GM23338 (cell line): ENCODE results near the gene MVB12B. TPM values are rescaled to one million over a fixed set of nuclear protein-coding genes. Genes with fewer than 3 reads are reported as not detected.

Experiments used
- ATAC-seq: fragments of 200-7000 bp; cut with Tn5 transposase; 3 replicates; pipeline ENCODE4 v1.9.1; 2020
- DNase-seq: peaks from one replicate; pipeline ENCODE4 v3.0.0-alpha.2; 2015; ENCODE audit warnings: low spot score
- H2AFZ ChIP-seq: fragments of 200-600 bp; sonication (generic); 2 replicates; pipeline ENCODE4 v1.8.0; 2016; ENCODE audit warnings: antibody characterized with exemption, mild to moderate bottlenecking, moderate library complexity
- H3F3A ChIP-seq: fragments of 200-600 bp; sonication (generic); replicated peaks from 2 replicates; pipeline ENCODE4 v1.8.0; 2017; ENCODE audit warnings: antibody characterized with exemption, mixed run types, low read depth
- H3K27ac ChIP-seq: fragments of 200-600 bp; sonication (generic); 2 replicates; pipeline ENCODE4 v1.6.1; 2016; ENCODE audit warnings: low read depth
- H3K27me3 ChIP-seq: fragments of 200-600 bp; sonication (generic); 2 replicates; pipeline ENCODE4 v1.8.0; 2016; ENCODE audit warnings: mild to moderate bottlenecking, mixed run types, moderate library complexity; ENCODE audit not compliant: insufficient read depth
- H3K36me3 ChIP-seq: fragments of 200-600 bp; sonication (generic); 2 replicates; pipeline ENCODE4 v1.8.0; 2016; ENCODE audit warnings: mild to moderate bottlenecking; ENCODE audit not compliant: insufficient read depth
- H3K4me1 ChIP-seq: fragments of 200-600 bp; sonication (generic); 2 replicates; pipeline ENCODE4 v1.8.0; 2016; ENCODE audit warnings: mild to moderate bottlenecking, moderate library complexity; ENCODE audit not compliant: insufficient read depth
- H3K4me2 ChIP-seq: fragments of 200-600 bp; sonication (generic); 2 replicates; pipeline ENCODE4 v1.7.1; 2017; ENCODE audit warnings: mixed run types
- H3K4me3 ChIP-seq: fragments of 200-600 bp; sonication (generic); 2 replicates; pipeline ENCODE4 v1.6.1; 2016; ENCODE audit warnings: mixed run types
- H3K79me2 ChIP-seq: fragments of 200-600 bp; sonication (generic); replicated peaks from 2 replicates; pipeline ENCODE4 v1.8.0; 2017; ENCODE audit warnings: mild to moderate bottlenecking; ENCODE audit not compliant: insufficient read depth
- H3K9me2 ChIP-seq: fragments of 200-600 bp; sonication (generic); 2 replicates; pipeline ENCODE4 v1.8.0; 2017; ENCODE audit not compliant: insufficient read depth
- H4K20me1 ChIP-seq: fragments of 200-600 bp; sonication (generic); replicated peaks from 2 replicates; pipeline ENCODE4 v1.8.0; 2017; ENCODE audit warnings: mild to moderate bottlenecking; ENCODE audit not compliant: insufficient read depth
- H3K27ac Mint-ChIP-seq: 2 replicates; pipeline ENCODE4 v1.8.0; 2020; ENCODE audit warnings: inconsistent platforms, mild to moderate bottlenecking, moderate library complexity, mixed read lengths
- H3K27me3 Mint-ChIP-seq: 3 replicates; pipeline ENCODE4 v1.8.0; 2022; ENCODE audit warnings: low read depth, mild to moderate bottlenecking, moderate library complexity, mixed read lengths, inconsistent platforms; ENCODE audit not compliant: insufficient read depth, poor library complexity
- H3K36me3 Mint-ChIP-seq: 3 replicates; pipeline ENCODE4 v1.8.0; 2021; ENCODE audit warnings: low read depth, mild to moderate bottlenecking, inconsistent platforms, moderate library complexity, mixed read lengths
- H3K4me1 Mint-ChIP-seq: 3 replicates; pipeline ENCODE4 v1.8.0; 2020; ENCODE audit warnings: mild to moderate bottlenecking, inconsistent platforms, mixed read lengths
- H3K4me3 Mint-ChIP-seq: 3 replicates; pipeline ENCODE4 v1.8.0; 2021; ENCODE audit warnings: moderate library complexity, mild to moderate bottlenecking, inconsistent platforms, mixed read lengths
- H3K9me3 Mint-ChIP-seq: 3 replicates; pipeline ENCODE4 v1.8.0; 2020; ENCODE audit warnings: moderate library complexity, mild to moderate bottlenecking, inconsistent platforms, mixed read lengths
- CREB1 ChIP-seq: fragments of 250-450 bp; sonication (Bioruptor Pico); IDR thresholded peaks from 2 replicates; pipeline ENCODE4 v1.5.0; 2020; ENCODE audit warnings: low read depth, mild to moderate bottlenecking, moderate library complexity
- CTCF ChIP-seq, 2 experiments: fragments of 200-600 bp in 1 of 2; sonication (generic) in 1 of 2; conservative IDR thresholded peaks; 2 replicates each; pipeline versions ENCODE4 v1.5.1 to v1.6.1; 2016 to 2017; ENCODE audit warnings: antibody characterized with exemption in 2 of 2, low read depth in 2 of 2, mild to moderate bottlenecking in 2 of 2, moderate library complexity in 1 of 2
- ETS1 ChIP-seq: IDR thresholded peaks from 2 replicates; pipeline ENCODE4 v1.6.1; 2016; ENCODE audit warnings: antibody characterized with exemption
- EZH2 ChIP-seq: fragments of 200-600 bp; sonication (generic); IDR thresholded peaks from one replicate; pipeline ENCODE4 v1.8.0; 2017; ENCODE audit warnings: antibody characterized with exemption, mild to moderate bottlenecking, low read depth; ENCODE audit not compliant: unreplicated experiment
- EZH2phosphoT487 ChIP-seq: fragments of 200-600 bp; sonication (generic); IDR thresholded peaks from one replicate; pipeline ENCODE4 v1.8.1; 2018; ENCODE audit warnings: antibody characterized with exemption; ENCODE audit not compliant: unreplicated experiment
- JUNB ChIP-seq: IDR thresholded peaks from one replicate; pipeline ENCODE4 v1.6.1; 2016; ENCODE audit warnings: antibody characterized with exemption; ENCODE audit not compliant: unreplicated experiment
- NANOG ChIP-seq: IDR thresholded peaks from 2 replicates; pipeline ENCODE4 v1.6.1; 2016; ENCODE audit warnings: antibody characterized with exemption, borderline replicate concordance
- POLR2AphosphoS5 ChIP-seq: IDR thresholded peaks from 2 replicates; pipeline ENCODE4 v1.6.1; 2016; ENCODE audit warnings: antibody characterized with exemption, low read depth
- REST ChIP-seq: IDR thresholded peaks from one replicate; pipeline ENCODE4 v1.6.1; 2018; ENCODE audit warnings: antibody characterized with exemption; ENCODE audit not compliant: unreplicated experiment
- STAT1 ChIP-seq: IDR thresholded peaks from one replicate; pipeline ENCODE4 v1.6.1; 2016; ENCODE audit warnings: antibody characterized with exemption; ENCODE audit not compliant: unreplicated experiment
- ZNF114 ChIP-seq: fragments of 250-450 bp; sonication (Bioruptor Pico); IDR thresholded peaks from 2 replicates; pipeline ENCODE4 v1.5.0; 2020; ENCODE audit warnings: mild to moderate bottlenecking, moderate library complexity
- ZNF331 ChIP-seq: fragments of 250-450 bp; sonication (Bioruptor Pico); IDR thresholded peaks from 2 replicates; pipeline ENCODE4 v1.5.0; 2020; ENCODE audit warnings: low read depth, mild to moderate bottlenecking, moderate library complexity
- ZNF462 ChIP-seq: fragments of 250-450 bp; sonication (Bioruptor Pico); IDR thresholded peaks from 2 replicates; pipeline ENCODE4 v1.5.0; 2020; ENCODE audit warnings: mild to moderate bottlenecking, moderate library complexity
- polyA plus RNA-seq: library from polyadenylated mRNA; unstranded; fragments of >200 nt; fragmentation: Nextera tagmentation; extraction: Ambion mirVana; gene quantifications from 2 replicates; pipeline ENCODE4 v1.2.1, GENCODE V29; 2016
- total RNA-seq: library from RNA; depleted of rRNA; stranded (reverse); fragments of >200 nt; shearing (Covaris generic); gene quantifications from 2 replicates; pipeline ENCODE4 v1.2.3, GENCODE V29; 2014

The MVB12B gene
- total and polyA plus RNA-seq, 2 experiments from 2014 or later = 1.9 to 6.6 TPM

GRCh38 chr9:126496181-126496576, 169.6 kb downstream of the MVB12B start:
- no peak overlapping the region for H3K27ac ChIP-seq
- H3K9me2 ChIP-seq = no peaks in the 10 kb centered on the region
- H2AFZ ChIP-seq = no peak overlapping the region
- H3K36me3 ChIP-seq = no peaks in the 10 kb centered on the region
- peaks cover 19% of the 10 kb centered on the region for H3K4me1 Mint-ChIP-seq
- H3K4me1 ChIP-seq = peaks cover 2% of the 10 kb centered on the region; the same call in 1 of the 2 replicates
- H4K20me1 ChIP-seq = no peaks in the 10 kb centered on the region
- no peak overlapping the region for H3K4me3 Mint-ChIP-seq
- 0 out of 2 replicates have a peak, but pooled peaks cover 4% of the 10 kb centered on the region for H3F3A ChIP-seq
- peaks cover 15% of the 10 kb centered on the region for H3K27me3 ChIP-seq
- no peak for ATAC-seq
- H3K27me3 Mint-ChIP-seq = peaks cover 17% of the 10 kb centered on the region
- no peaks in the 10 kb centered on the region for H3K9me3 Mint-ChIP-seq
- no peak overlapping the region for H3K4me3 ChIP-seq
- DNase-seq = no peak
- no peak overlapping the region for H3K4me2 ChIP-seq
- H3K79me2 ChIP-seq = no peaks in the 10 kb centered on the region
- H3K36me3 Mint-ChIP-seq = no peaks in the 10 kb centered on the region
- H3K27ac Mint-ChIP-seq = no peak overlapping the region
- TF ChIP-seq STAT1 (no peak), NANOG (no peak), ETS1 (no peak), EZH2 (no peak), JUNB (no peak), CREB1 (CRISPR knock-in tag) (no peak), POLR2AphosphoS5 (no peak), ZNF114 (no peak), ZNF462 (no peak), EZH2phosphoT487 (no peak), ZNF331 (CRISPR knock-in tag) (no peak), CTCF (conservative IDR thresholded peaks at IDR 0.05; ENCODE audit: low read depth in 2 of 2) (no peak), REST (no peak)
